Naive thymus-derived CD4-positive, alpha-beta T cell (primary cell): ENCODE results near the gene DOCK4. TPM values are rescaled to one million over a fixed set of nuclear protein-coding genes. Genes with fewer than 3 reads are reported as not detected.

Experiments used
- ATAC-seq: fragments of 150-1000 bp; cut with Tn5 transposase; 2 replicates; pipeline ENCODE4 v1.10.0; 2021; ENCODE audit warnings: mild to moderate bottlenecking, moderate library complexity
- CTCF ChIA-PET: fragments of 350-600 bp; sonication (Branson Sonifier 250); formaldehyde crosslinking; loops from one replicate; lab custom pipeline; 2021; ENCODE audit warnings: antibody characterized with exemption; lab: Charles Lee
- POLR2A ChIA-PET: fragments of 350-600 bp; sonication (Branson Sonifier 250); formaldehyde crosslinking; loops from one replicate; lab custom pipeline; 2021; ENCODE audit warnings: antibody characterized with exemption, inconsistent platforms; lab: Charles Lee
- DNase-seq, 9 donors: peaks; one replicate each; pipeline versions ENCODE4 v3.0.0 to v3.0.0-alpha.2; 2020 to 2022; ENCODE audit warnings: mixed read lengths in 1 of 9
- H3K27ac ChIP-seq: one replicate; pipeline ENCODE4 v1.7.0; 2013; ENCODE audit warnings: mild to moderate bottlenecking, low read depth, low read length, moderate library complexity
- H3K27me3 ChIP-seq, 2 donors: one replicate each; pipeline ENCODE4 v1.7.0; 2013; ENCODE audit warnings: low read length in 2 of 2, mild to moderate bottlenecking in 2 of 2, moderate library complexity in 2 of 2; ENCODE audit not compliant: control insufficient read depth in 2 of 2, insufficient read depth in 2 of 2
- H3K36me3 ChIP-seq, 3 experiments: 1 replicate in 2 of 3; 2 replicates in 1 of 3; pipeline ENCODE4 v1.7.0; 2013; ENCODE audit warnings: low read length in 3 of 3, mild to moderate bottlenecking in 3 of 3, moderate library complexity in 1 of 3; ENCODE audit not compliant: insufficient read depth in 3 of 3, control insufficient read depth in 2 of 3
- H3K4me1 ChIP-seq, 2 donors: one replicate each; pipeline ENCODE4 v1.7.0; 2013; ENCODE audit warnings: low read length in 2 of 2, mild to moderate bottlenecking in 2 of 2, moderate library complexity in 1 of 2; ENCODE audit not compliant: control insufficient read depth in 2 of 2, insufficient read depth in 2 of 2
- H3K4me3 ChIP-seq: 2 replicates; pipeline ENCODE4 v1.7.0; 2013; ENCODE audit warnings: mild to moderate bottlenecking, low read length
- H3K9me3 ChIP-seq, 3 experiments: 1 replicate in 2 of 3; 2 replicates in 1 of 3; pipeline ENCODE4 v1.7.0; 2013; ENCODE audit warnings: low read length in 3 of 3; ENCODE audit not compliant: control insufficient read depth in 2 of 3
- H3K27ac Mint-ChIP-seq, 9 donors: one replicate each; pipeline ENCODE4 v1.8.0; 2020 to 2022; ENCODE audit warnings: mixed read lengths in 9 of 9, mild to moderate bottlenecking in 8 of 9, moderate library complexity in 5 of 9, inconsistent platforms in 2 of 9
- H3K27me3 Mint-ChIP-seq, 5 donors: one replicate each; pipeline ENCODE4 v1.8.0; 2021 to 2022; ENCODE audit warnings: mixed read lengths in 5 of 5, mild to moderate bottlenecking in 1 of 5
- H3K36me3 Mint-ChIP-seq, 5 donors: one replicate each; pipeline ENCODE4 v1.8.0; 2020 to 2022; ENCODE audit warnings: mixed read lengths in 5 of 5, mild to moderate bottlenecking in 3 of 5, inconsistent platforms in 1 of 5
- H3K4me1 Mint-ChIP-seq, 7 donors: one replicate each; pipeline ENCODE4 v1.8.0; 2020 to 2022; ENCODE audit warnings: mixed read lengths in 7 of 7, mild to moderate bottlenecking in 3 of 7, inconsistent platforms in 1 of 7
- H3K4me3 Mint-ChIP-seq, 10 donors: one replicate each; pipeline ENCODE4 v1.8.0; 2020 to 2022; ENCODE audit warnings: mild to moderate bottlenecking in 10 of 10, mixed read lengths in 10 of 10, moderate library complexity in 6 of 10, inconsistent platforms in 2 of 10
- H3K9me3 Mint-ChIP-seq, 11 donors: one replicate each; pipeline ENCODE4 v1.8.0; 2020 to 2022; ENCODE audit warnings: mixed read lengths in 11 of 11, mild to moderate bottlenecking in 4 of 11, inconsistent platforms in 1 of 11, moderate library complexity in 1 of 11
- intact Hi-C, 2 donors: fragments of 100-400 bp; cut with micrococcal nuclease; formaldehyde crosslinking; loops; one replicate each; pipeline ENCODE4 v1.15.1; 2023
- polyA plus RNA-seq, 2 donors: library from polyadenylated mRNA; unstranded; fragments of 300-500 nt; fragmentation: Illumina TruSeq; gene quantifications; one replicate each; pipeline ENCODE4 v1.2.3, GENCODE V29; 2021
- total RNA-seq, 6 experiments: library from RNA in 5 of 6; stranded (reverse) in 5 of 6; gene quantifications; 1 replicate in 5 of 6; 2 replicates in 1 of 6; pipeline ENCODE4 v1.2.3 and lab custom pipeline; 2021 to 2026

The DOCK4 gene
- total and polyA plus RNA-seq, 7 experiments from 2014 or later = 0.16 to 3.1 (median 2.2) TPM; not detected in 1

DNA sequence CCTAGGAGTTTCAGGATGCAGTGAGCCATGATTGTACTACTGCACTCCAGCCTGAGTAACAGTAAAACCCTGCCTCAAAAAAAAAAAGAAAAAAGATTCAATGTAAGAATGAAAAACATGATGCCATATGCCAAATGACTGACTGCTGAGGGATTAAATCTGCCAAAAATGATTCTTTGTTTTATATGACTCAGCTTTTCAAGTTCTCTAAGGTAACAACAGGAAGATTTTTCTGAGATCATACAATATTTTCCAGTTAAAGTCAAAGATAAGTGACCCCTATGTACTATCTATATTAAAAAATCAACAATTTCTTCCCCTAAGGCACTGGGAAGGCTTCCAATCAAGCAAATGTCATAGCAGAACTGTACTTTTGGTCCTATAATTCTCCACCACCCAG is 372.7 kb downstream of the DOCK4 start:
- Histone ChIP-seq H3K27ac (no peak overlapping the region), H3K27me3 (no peaks in the 10 kb centered on the region), H3K9me3 (no peaks in the 10 kb centered on the region), H3K4me1 (no peaks in the 10 kb centered on the region), H3K36me3 (no peaks in the 10 kb centered on the region), H3K4me3 (no peak overlapping the region)
- intact Hi-C loops = no loop called here
- DNase-seq = no peak
- H3K27ac Mint-ChIP-seq = no peak overlapping the region
- no peaks in the 10 kb centered on the region for H3K4me1 Mint-ChIP-seq
- CTCF ChIA-PET = interaction anchor here (0.6 to 0.8 kb wide), 2 partner anchors 10 to 51 kb away, joined by 3 read pairs; no protein-coding TSS in a partner anchor
- POLR2A ChIA-PET = no interaction called here
- H3K4me3 Mint-ChIP-seq = no peak overlapping the region
- H3K9me3 Mint-ChIP-seq = peaks cover 0 to 11% (median 2%) of the 10 kb centered on the region in 11 donors
- H3K27me3 Mint-ChIP-seq = peaks cover 0 to 15% (median 9%) of the 10 kb centered on the region in 5 donors
- no peak for ATAC-seq
- no peaks in the 10 kb centered on the region for H3K36me3 Mint-ChIP-seq

DNA sequence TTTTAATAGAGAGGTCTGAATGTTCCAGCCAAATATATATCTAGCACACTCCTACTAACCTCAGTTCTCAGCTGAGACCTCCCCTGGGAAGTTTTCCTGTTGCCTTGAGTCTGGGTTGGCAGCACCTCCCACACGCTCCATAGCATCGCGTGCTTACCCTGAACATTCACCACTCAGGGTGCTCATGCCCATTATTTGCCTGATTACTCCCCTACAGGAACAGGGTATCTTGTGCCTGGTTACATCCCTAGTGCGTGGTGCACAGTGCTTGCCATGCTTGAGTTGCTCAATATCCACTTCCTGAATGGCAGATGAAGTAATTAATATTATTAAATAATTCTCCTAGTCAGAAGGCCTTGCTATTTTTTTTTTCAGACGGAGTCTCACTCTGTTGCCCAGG is 374.0 kb downstream of the DOCK4 start:
- Mint-ChIP-seq H3K4me1 (no peaks in the 10 kb centered on the region), H3K27ac (no peak overlapping the region), H3K9me3 (peaks cover 0 to 11% (median 1%) of the 10 kb centered on the region in 11 donors), H3K4me3 (no peak overlapping the region), H3K36me3 (no peaks in the 10 kb centered on the region), H3K27me3 (peaks cover 0 to 15% (median 9%) of the 10 kb centered on the region in 5 donors)
- Histone ChIP-seq H3K36me3 (no peaks in the 10 kb centered on the region), H3K27me3 (no peaks in the 10 kb centered on the region), H3K27ac (no peak overlapping the region), H3K9me3 (no peaks in the 10 kb centered on the region), H3K4me1 (no peaks in the 10 kb centered on the region), H3K4me3 (no peak overlapping the region)
- no peak for DNase-seq
- ATAC-seq = no peak
- ChIA-PET CTCF (no interaction called here), POLR2A (no interaction called here)
- intact Hi-C loops = no loop called here

GRCh38 chr7:111829221-111829620 is 377.0 kb downstream of the DOCK4 start:
- peaks cover 0 to 2% (median 0%) of the 10 kb centered on the region in 11 donors for H3K9me3 Mint-ChIP-seq
- CTCF ChIA-PET = no interaction called here
- H3K4me3 Mint-ChIP-seq = no peak overlapping the region
- H3K4me3 ChIP-seq = no peak overlapping the region
- intact Hi-C loops = no loop called here
- ATAC-seq (no peak), DNase-seq (no peak)
- H3K4me1 Mint-ChIP-seq = no peaks in the 10 kb centered on the region
- H3K36me3 Mint-ChIP-seq = no peaks in the 10 kb centered on the region
- H3K27ac ChIP-seq = no peak overlapping the region
- no peaks in the 10 kb centered on the region for H3K4me1 ChIP-seq
- no peaks in the 10 kb centered on the region for H3K9me3 ChIP-seq
- no peaks in the 10 kb centered on the region for H3K27me3 ChIP-seq
- no peak overlapping the region for H3K27ac Mint-ChIP-seq
- peaks cover 0 to 15% (median 13%) of the 10 kb centered on the region in 5 donors for H3K27me3 Mint-ChIP-seq
- POLR2A ChIA-PET = no interaction called here
- H3K36me3 ChIP-seq = no peaks in the 10 kb centered on the region

DNA sequence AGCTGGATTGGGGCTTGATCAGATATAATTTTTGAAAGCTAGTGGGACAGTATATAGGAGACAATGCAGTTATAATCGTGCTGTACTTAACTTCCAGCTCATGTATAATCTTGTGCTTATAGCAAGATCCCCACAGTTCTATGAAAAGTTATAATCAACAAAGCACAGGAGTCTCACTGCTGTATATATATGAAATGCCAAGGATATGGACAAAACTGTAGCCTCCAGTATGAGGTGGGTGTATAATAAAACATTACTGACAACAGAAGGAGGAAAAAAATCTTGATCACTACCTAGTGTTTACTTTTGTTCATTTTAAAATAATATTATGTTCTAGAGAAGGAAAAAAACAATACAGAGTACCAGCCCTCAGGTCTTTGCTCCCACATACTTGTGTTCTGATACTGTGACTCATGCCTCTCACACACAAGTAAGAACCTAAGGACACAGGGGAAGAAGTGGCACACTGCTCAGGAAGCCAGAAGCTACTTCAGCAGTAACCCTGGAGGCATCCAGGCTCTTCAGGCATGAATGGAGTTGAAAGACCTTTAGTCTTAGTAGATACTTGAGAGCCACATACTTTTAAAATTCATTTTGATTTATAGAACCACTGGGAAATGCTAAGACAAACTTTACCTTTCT is 378.2 kb downstream of the DOCK4 start:
- no peaks in the 10 kb centered on the region for H3K4me1 ChIP-seq
- peaks cover 0 to 2% (median 0%) of the 10 kb centered on the region in 11 donors for H3K9me3 Mint-ChIP-seq
- no peaks in the 10 kb centered on the region for H3K36me3 Mint-ChIP-seq
- H3K4me1 Mint-ChIP-seq = no peaks in the 10 kb centered on the region
- H3K27ac Mint-ChIP-seq = no peak overlapping the region
- no peak for ATAC-seq
- CTCF ChIA-PET = no interaction called here
- no peaks in the 10 kb centered on the region for H3K9me3 ChIP-seq
- H3K27me3 ChIP-seq = no peaks in the 10 kb centered on the region
- intact Hi-C loops = no loop called here
- POLR2A ChIA-PET = no interaction called here
- no peak overlapping the region for H3K27ac ChIP-seq
- H3K4me3 ChIP-seq = no peak overlapping the region
- peaks cover 0 to 13% (median 10%) of the 10 kb centered on the region in 5 donors for H3K27me3 Mint-ChIP-seq
- H3K36me3 ChIP-seq = no peaks in the 10 kb centered on the region
- no peak for DNase-seq
- no peak overlapping the region for H3K4me3 Mint-ChIP-seq

GRCh38 chr7:111825046-111825445 is 381.2 kb downstream of the DOCK4 start:
- Histone ChIP-seq H3K27ac (no peak overlapping the region), H3K4me3 (no peak overlapping the region), H3K27me3 (no peaks in the 10 kb centered on the region), H3K9me3 (no peaks in the 10 kb centered on the region), H3K4me1 (no peaks in the 10 kb centered on the region), H3K36me3 (no peaks in the 10 kb centered on the region)
- H3K9me3 Mint-ChIP-seq = peaks cover 0 to 2% (median 0%) of the 10 kb centered on the region in 11 donors
- ChIA-PET POLR2A (no interaction called here), CTCF (no interaction called here)
- intact Hi-C loops = no loop called here
- DNase-seq (no peak), ATAC-seq (no peak)
- H3K27ac Mint-ChIP-seq = no peak overlapping the region
- peaks cover 0 to 13% (median 0%) of the 10 kb centered on the region in 5 donors for H3K27me3 Mint-ChIP-seq
- H3K4me1 Mint-ChIP-seq = no peaks in the 10 kb centered on the region
- H3K36me3 Mint-ChIP-seq = no peaks in the 10 kb centered on the region
- no peak overlapping the region for H3K4me3 Mint-ChIP-seq

DNA sequence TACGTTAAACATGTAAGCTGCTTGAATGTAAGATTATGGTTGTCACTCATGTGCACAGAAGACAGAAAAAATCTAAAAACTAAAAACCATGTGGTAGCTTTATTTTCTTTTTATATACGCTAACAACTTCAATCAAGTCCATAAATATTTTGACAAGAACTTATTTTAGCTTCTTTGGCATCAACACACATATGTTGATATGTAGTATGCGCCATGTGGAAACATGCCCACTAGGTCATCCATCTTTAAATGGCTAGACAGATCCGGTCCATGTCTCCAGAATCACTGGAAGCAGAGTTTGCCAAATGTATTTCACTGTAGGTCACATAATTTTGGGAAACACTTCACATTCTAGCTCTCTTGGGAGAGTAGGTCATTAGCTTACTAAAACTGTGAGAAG is 382.4 kb downstream of the DOCK4 start:
- Histone ChIP-seq H3K27me3 (no peaks in the 10 kb centered on the region), H3K27ac (no peak overlapping the region), H3K4me1 (no peaks in the 10 kb centered on the region), H3K9me3 (no peaks in the 10 kb centered on the region), H3K4me3 (no peak overlapping the region), H3K36me3 (no peaks in the 10 kb centered on the region)
- Mint-ChIP-seq H3K27me3 (peaks cover 0 to 13% (median 0%) of the 10 kb centered on the region in 5 donors), H3K36me3 (no peaks in the 10 kb centered on the region), H3K4me3 (no peak overlapping the region), H3K9me3 (peaks cover 0 to 2% (median 0%) of the 10 kb centered on the region in 11 donors), H3K27ac (no peak overlapping the region), H3K4me1 (no peaks in the 10 kb centered on the region)
- intact Hi-C loops = no loop called here
- ATAC-seq (no peak), DNase-seq (no peak)
- ChIA-PET CTCF (interaction anchor here (1.2 kb wide), 1 partner anchor 10 kb away, joined by 3 read pairs; no protein-coding TSS in a partner anchor), POLR2A (no interaction called here)

DNA sequence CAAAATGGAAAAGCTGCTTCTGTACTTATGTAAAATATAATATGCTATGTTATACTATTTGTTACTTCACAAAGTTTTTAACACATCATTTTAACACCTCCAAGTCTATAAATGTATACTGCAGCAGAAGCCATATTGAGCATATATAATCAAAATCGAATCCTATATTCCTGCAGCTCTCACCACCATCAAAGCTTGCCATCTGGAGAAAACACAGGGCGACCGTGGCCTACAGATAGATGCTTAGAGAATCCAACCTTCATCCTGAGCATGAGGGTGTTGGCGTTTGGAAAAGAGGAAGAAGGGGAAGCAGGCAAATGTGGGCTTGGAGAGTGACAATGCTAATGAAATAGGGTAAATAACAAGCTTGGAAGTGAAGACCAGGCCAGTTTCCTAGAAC is 385.2 kb downstream of the DOCK4 start:
- no peak overlapping the region for H3K4me3 Mint-ChIP-seq
- H3K36me3 Mint-ChIP-seq = no peaks in the 10 kb centered on the region
- H3K9me3 Mint-ChIP-seq = no peaks in the 10 kb centered on the region
- no peaks in the 10 kb centered on the region for H3K36me3 ChIP-seq
- no peak overlapping the region for H3K27ac ChIP-seq
- H3K4me1 Mint-ChIP-seq = no peaks in the 10 kb centered on the region
- peaks cover 0 to 6% (median 0%) of the 10 kb centered on the region in 5 donors for H3K27me3 Mint-ChIP-seq
- H3K4me1 ChIP-seq = no peaks in the 10 kb centered on the region
- POLR2A ChIA-PET = no interaction called here
- ATAC-seq = no peak
- CTCF ChIA-PET = no interaction called here
- no peak overlapping the region for H3K4me3 ChIP-seq
- no peaks in the 10 kb centered on the region for H3K27me3 ChIP-seq
- H3K27ac Mint-ChIP-seq = no peak overlapping the region
- H3K9me3 ChIP-seq = no peaks in the 10 kb centered on the region
- DNase-seq = no peak
- intact Hi-C loops = no loop called here
